HUDEP-2 (cell line): ENCODE data around the gene GOSR2.

Source experiments
- DNase-seq, 76 experiments: peaks; one replicate each; lab custom pipeline; 2025; ENCODE audit not compliant: unreplicated experiment in 76 of 76; lab: John Stamatoyannopoulos, UW

The GOSR2 gene

DNA sequence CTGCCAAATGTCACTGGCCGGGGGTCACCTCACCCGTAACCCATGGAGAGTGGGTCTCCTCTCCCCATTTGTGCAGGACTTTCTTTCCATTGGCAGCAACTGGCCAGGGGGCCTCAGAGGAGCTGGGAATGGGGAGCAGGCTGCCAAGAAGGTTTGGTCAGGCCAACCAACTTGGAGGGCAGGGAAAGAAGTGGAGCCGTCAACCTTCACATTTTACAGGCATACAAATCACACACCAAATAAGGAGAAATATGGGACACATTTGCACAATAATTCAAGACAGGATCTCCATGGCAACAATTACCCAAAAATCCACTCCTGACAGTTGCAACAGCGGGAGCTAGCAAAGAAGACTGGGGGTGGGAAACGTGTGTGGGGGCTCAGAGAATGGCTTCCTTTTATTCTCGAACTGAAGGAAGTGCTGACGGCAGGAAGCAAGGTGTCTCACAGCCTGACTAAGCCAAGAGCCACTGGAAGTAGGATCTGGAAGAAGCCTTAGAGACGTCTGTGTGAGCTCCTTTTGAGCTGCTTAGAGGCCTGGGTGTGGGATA is 35.2 kb downstream of the GOSR2 start:
- no peak for DNase-seq

- DNase-seq: no peak
Observed at GRCh38 chr17:46960152-46960551, 37.2 kb downstream of the GOSR2 start.

DNA sequence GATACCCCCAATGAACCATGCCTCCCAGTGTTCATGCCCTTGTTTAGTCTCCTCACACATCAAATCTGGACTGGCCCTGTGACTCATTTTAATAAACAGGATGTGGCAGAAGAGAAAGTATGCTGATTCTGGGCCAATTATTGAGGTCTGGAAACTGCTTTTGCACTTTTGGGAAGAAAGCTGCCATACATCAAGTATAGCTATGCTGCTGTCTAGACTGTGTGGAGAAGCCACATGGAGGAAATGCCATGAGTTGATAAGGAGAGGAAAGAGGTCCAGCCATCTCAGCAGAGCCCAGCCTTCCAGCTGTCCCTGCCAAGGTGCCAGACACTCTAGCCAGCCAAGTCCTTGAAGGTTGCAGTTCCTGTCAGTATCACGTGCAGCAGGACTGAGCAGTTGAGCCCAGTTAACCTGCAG is 39.4 kb downstream of the GOSR2 start:
- no peak for DNase-seq

DNA sequence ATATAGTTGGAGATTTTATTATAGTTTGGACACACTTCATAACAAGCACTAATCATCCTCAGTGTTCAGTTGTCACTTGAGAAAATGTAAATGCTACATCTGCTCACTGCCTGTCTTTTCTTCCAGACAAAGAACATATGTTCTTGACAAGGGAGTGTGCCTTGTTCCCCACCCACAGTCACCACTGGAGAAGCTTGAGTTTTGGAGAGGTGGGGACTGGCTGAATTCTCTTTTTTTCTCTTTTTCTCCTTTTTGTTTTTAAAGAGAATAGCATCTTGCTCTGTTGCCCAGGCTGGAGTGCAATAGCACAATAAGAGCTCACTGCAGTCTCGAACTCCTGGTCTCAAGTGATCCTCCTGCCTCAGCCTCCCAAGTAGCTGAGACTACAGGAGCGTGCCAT is 40.6 kb downstream of the GOSR2 start:
- no peak for DNase-seq

- peak in 8 of 76 experiments; percentile 5 to 42 (median 22) for DNase-seq
Observed at GRCh38 chr17:46964315-46965265, 41.6 kb downstream of the GOSR2 start.

DNA sequence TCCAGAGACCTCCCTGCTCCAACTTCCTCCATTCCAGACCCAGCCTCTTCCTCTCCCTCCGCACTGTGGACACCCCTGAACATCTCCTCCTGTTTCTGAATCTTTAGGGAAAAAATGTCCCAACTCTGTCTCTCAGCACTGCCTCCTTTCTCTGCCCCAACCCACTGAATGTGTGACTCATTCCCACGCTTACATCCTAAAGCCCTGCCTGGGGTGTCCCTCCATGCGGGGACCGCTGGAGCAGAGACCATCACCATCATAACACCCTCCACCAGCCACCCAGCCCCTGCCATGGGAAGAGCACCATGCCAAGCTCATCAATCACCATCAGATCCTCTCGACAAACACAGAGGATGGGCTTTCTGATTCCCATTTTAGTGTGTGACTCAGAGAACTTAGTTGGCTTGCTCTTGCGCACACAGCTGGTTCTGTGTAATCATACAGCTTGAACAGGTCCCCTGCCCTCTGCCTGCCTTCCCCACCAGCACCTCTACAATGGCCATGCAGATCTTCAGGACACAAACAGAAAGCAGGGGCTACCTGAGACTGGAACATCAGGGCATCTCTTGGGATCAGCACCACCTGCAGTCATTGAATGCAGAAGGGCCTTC is 45.4 kb downstream of the GOSR2 start:
- no peak for DNase-seq

GRCh38 chr17:46968896-46969295 is 45.9 kb downstream of the GOSR2 start:
- no peak for DNase-seq

DNA sequence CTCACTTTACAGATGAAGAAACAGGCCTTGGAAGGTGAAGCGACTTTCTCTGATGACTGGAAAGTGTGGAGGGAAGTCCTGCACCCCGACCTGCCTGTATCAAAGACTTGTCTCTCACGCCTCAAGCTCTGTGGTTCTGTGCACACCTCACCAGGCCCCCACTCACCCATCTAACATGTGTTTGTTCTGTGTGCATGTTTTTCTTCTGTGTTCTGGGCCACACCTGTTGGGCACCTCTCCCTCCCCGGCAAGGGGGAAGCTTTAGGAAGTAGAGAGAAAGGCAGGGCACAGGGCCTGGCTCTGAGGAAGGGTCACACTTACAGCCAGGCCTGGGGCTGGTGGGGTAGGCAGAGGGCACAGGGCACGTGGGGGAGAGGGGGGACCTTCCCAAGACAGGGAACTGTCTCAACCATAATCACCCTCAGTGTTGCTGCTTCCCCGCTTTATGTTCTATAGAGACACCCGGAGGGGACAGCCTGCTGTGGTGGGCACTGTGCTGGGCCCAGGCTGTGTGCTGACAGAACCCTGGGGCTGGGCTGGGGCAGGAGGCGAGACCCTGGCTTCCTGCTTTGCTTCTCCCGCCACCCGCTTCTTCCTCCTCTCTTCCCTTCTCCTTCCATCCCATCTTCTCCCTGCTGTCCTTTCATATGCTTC is 48.8 kb downstream of the GOSR2 start:
- DNase-seq: no peak

DNA sequence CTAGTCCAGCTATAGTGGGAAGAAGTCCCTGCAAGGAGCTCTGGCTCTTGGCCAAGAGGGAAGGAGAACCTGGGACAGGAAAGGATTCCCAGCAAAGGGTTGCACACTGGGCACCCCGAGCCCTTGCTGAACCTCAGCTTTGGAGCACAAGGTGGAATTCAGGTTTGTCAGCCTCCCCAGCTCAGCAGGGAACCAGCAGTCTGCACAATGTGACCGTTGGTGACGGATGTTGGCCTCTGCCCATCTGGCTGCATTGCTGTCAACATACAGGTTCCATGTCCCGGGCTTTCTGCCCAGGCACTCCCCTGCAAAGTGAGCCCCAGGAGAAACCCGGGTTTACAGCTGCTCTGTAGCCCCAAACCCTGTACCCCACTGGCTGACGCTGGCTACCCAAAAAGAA is 49.4 kb downstream of the GOSR2 start:
- no peak for DNase-seq

DNA sequence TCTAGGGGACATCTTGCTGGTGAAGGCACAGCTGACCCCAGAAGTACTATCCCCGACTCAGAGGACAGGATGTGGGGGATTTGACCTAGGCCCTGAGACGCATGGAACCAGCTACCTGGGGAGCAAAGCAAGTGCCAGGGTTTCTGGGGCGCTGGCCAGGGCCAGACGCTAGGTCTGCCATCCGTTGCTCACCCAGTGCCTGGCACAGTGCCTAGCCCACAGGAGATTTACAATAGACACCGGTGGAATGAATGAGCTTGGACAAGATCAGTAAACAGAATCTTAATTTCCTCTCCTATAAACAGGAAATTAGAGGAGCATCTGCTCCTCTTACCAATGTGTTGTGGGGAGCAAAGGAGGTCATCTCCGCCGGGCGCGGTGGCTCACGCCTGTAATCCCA is 51.1 kb downstream of the GOSR2 start:
- DNase-seq: no peak

DNA sequence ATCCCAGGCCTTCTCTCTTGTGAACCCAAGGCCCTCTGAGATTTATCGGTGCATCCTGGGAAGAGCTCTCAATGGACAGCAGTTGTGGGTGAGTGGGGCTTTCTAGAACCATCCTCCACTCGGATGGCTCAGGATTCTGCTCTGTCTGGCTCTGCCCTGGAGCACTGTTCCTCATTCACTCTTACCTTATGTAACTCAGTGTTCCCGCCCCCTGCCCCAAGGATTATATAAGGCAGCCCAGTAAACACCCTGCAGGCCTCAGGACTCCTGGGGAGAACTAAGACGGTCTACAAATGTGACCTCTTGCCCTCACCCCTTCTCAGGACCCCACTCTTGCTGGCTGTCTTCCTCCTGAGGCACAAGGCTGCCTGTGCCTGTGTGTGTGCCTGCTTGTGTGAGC is 52.3 kb downstream of the GOSR2 start:
- no peak for DNase-seq

- peak in 9 of 76 experiments; percentile 2 to 28 (median 8) for DNase-seq
Observed at GRCh38 chr17:46976626-46977270, 53.8 kb downstream of the GOSR2 start.

DNA sequence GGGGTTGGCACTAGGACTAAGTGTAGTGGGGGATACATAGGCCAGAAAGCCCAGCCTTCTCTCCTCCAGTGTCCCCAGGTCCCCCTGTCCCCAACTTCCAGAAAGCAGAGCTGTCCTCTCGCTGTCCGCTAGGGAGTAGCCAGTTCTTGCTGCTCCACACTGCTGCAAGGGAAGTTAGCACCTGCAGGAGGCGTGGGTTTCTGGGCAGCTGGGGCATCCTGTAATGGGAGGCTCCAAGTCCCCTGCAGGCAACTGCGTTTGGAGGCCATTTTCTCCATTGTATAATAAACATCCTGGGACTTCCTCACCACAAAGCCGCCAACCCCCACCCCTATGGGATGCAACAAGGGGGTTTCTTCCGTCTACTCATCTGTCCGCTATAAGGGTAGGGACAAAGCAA is 54.4 kb downstream of the GOSR2 start:
- peak in 4 of 76 experiments; percentile 3 to 25 (median 11) for DNase-seq

GRCh38 chr17:46977750-46978488 is 55.0 kb downstream of the GOSR2 start:
- DNase-seq: no peak

DNA sequence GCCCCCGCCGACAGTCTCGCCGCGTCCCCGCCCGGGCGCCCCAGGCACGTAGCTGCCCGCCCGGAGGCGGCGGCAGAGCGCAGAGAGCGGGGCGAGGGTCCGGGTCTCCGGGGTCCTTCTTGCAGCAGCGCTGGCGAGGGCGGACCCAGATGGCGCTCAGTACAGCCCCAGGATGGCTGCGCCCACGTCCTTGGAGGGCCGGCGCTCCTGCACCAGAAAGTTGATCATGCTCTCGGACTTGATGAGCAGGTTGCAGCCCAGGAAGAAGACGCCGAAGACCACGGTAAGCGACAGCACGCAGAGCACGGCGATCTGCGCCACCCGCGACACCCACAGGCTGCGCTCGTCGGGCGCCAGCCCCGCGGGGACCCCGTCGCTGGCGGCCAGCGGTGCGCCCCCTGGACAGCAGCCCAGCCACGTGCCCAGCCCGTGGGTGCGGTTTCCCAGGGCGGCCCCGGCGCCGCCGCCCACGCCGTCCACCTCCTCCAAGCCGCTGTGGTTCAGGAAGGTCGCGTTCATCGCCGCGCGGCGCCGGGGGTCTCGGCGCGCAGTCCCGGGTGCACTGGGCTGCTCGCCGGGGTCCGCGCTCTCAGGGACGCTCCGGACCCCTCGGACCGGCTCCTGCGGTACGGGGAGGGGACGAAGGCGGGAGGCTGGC is 55.7 kb downstream of the GOSR2 start:
- DNase-seq: peak in 1 of 76 experiments; percentile 4

- DNase-seq: peak in 3 of 76 experiments; percentile 3 to 16 (median 12)
Observed at GRCh38 chr17:46979147-46979863, 56.3 kb downstream of the GOSR2 start, which contains the start of gene RPRML. Gene RPRML, minus strand, starts transcription at chr17:46979253. Its CDS starts 246 bp downstream, at chr17:46979007.

- no peak for DNase-seq
Observed at GRCh38 chr17:46982577-46982976, 59.6 kb downstream of the GOSR2 start.

DNA sequence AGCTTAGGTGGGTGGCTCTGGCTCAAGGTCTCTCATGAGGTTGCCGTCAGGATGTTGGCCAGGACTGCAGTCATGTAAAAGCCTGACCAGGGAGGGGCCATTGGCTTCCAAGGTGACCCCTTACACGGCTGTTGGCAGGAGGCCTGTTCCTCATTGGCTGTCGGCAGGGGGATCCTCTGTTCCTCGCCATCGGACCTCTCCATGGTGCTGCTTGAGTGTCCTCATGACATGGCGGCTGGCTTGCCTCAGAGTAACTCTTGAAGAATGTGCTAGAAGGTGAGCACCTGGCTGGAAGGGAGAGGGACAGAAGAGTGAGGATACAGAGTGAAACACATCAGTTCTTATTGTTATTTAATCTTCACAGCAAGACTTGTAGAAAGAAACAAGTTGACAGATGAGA is 60.8 kb downstream of the GOSR2 start:
- no peak for DNase-seq

DNA sequence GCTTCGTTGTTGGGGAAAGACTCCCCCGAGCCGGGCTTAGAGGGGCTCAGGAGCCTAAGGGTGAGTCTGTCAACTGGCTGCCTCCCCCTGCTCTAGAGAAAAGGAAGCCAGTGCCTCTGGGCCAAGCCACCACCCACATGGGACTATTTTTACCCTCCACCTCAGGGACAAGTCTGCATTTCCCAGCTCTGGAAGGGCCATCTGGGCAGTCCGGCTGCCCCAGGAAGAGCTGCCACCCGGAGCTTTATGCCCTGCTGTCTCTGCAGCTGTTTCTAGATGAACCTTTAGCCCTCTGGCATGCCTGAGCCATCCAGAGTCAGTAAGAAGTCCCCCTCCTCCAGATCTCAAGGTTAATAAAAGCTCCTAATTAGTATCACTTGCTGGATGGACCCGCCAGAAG is 61.4 kb downstream of the GOSR2 start:
- DNase-seq: no peak
